ENCODE results near the gene HOXA6. TPM values are rescaled to one million over a fixed set of nuclear protein-coding genes. Genes with fewer than 3 reads are reported as not detected.
A peak's percentile ranks its signal among the peaks of the same experiment; 100 is the strongest.

HOXA6 gene
- total RNA-seq, result 10.6 and 11.2 TPM in 2 replicates

DNA sequence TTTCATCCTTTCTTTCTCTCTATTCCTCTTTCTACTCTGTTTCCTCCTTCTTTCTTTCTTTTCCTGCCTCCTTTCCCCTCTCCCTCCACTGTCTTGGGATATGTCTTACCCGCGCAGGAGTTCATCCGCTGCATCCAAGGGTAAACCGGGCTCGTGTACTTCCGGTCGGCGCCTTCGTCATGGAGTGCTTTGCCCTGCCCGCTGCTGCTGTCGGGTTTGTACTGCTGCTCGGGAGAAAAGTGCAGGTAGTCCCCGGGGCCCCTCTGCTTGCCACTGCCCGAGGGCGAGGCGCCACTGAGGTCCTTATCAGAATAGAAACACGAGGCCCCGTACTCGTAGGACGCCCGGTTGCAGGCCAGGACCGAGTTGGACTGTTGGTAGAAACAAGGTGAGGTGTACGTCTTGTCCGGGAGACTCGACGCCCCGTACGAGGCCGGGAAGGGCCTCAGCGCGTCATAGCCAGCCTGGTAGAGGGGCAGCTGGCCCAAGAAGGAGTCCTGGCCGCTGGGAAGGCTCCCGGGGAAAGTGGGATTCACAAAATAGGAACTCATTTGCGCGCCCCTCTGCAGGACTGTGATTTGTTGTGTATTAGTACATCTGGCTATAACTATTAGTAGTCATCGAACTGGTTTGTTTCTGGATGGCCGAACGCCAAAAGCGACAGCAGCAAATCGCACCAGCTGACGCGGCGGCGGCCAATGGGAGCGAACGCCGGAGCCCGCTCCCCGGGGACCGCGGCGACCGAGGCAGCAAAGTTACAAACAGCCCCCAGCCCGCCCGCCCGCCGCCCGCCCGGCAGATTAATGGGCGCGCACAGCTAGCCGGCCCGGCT lies at the start of gene HOXA6:
TSS of gene HOXA6 (minus strand) at position 576 of the 832 bp plus-strand sequence. CDS start at position 551, 25 bp downstream.
- peak; percentile 61 for DNase-seq (ENCODE audit: low read depth)
- peak within 1 kb of the TSS; percentile 77 for H3K4me3 ChIP-seq (ENCODE audit: low read depth, low read length)

DNA sequence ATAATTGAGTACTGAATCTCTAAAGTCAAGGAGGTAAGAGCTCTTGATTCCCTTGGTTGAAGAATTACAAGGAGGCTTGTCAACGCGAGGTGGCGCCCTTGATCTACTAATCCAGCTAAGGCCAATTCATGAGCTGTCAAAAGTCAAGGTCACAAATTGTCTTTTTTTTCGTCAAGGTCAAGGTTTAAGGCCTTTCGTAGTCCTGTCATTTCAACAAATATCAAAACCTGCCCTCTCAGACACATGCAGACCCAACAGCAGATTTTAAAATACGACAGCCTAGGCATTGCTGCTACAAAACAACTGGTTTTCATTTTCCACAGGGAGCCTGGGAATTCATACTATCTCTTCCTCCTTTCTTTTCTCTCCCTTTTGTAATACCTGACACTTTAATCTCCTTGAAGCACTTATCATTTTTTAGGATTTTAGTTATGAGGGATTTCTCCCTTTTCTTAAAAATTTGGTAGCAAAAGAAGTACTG lies 48.8 kb upstream of the HOXA6 start:
- peak overlapping the region; percentile 86 for H3K4me3 ChIP-seq (ENCODE audit: low read depth, low read length)

More for the DNA sequence above, at the start of gene HOXA6:
- TF ChIP-seq, protein P1, sequence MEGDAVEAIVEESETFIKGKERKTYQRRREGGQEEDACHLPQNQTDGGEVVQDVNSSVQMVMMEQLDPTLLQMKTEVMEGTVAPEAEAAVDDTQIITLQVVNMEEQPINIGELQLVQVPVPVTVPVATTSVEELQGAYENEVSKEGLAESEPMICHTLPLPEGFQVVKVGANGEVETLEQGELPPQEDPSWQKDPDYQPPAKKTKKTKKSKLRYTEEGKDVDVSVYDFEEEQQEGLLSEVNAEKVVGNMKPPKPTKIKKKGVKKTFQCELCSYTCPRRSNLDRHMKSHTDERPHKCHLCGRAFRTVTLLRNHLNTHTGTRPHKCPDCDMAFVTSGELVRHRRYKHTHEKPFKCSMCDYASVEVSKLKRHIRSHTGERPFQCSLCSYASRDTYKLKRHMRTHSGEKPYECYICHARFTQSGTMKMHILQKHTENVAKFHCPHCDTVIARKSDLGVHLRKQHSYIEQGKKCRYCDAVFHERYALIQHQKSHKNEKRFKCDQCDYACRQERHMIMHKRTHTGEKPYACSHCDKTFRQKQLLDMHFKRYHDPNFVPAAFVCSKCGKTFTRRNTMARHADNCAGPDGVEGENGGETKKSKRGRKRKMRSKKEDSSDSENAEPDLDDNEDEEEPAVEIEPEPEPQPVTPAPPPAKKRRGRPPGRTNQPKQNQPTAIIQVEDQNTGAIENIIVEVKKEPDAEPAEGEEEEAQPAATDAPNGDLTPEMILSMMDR (IDR thresholded peaks at IDR 0.05; ENCODE audit: insufficient read depth, low read depth, low read length), result no peak

DNA sequence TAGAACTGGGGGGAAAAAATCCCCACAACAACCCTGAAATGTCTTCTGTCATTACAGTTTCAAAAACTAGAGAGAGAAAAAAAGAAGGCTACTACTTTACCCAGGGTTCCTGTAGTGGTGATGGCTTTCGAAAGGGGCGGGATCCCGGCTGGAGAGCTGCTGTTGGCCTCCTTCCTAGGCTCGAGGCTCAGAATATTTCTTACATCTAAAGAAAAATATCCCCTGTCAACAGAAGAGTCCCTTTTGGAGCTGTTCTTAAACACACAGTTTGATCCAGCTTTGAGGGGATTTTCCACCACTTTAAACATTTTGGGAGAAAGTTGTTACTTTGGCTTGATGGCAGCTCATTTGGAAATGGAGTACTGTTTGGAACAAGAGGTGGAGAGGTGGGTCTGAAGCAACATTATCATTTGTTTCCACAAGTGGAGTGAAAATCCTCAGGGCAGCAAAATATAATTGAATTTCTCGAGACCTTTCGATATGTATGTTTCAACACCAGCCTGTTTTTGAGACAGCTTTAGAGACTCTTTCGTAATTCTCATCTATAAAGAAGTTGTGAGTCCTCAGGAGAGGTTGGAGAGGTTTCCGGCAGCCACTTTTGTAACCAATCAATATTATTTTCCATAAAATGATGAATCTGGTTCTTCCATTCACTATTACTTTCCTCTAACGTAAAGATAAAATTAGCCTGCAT lies 47.3 kb upstream of the HOXA6 start:
- peak overlapping the region; percentile 86 for H3K4me3 ChIP-seq (ENCODE audit: low read depth, low read length)
- DNase-seq (ENCODE audit: low read depth), result peak; percentile 75
- TF ChIP-seq, protein P1 (IDR thresholded peaks at IDR 0.05; ENCODE audit: insufficient read depth, low read depth, low read length), result no peak

More for the DNA sequence above, 48.8 kb upstream of the HOXA6 start:
- TF ChIP-seq, protein P1 (IDR thresholded peaks at IDR 0.05; ENCODE audit: insufficient read depth, low read depth, low read length), result peak; percentile 77
- peak; percentile 93 for DNase-seq (ENCODE audit: low read depth)

DNA sequence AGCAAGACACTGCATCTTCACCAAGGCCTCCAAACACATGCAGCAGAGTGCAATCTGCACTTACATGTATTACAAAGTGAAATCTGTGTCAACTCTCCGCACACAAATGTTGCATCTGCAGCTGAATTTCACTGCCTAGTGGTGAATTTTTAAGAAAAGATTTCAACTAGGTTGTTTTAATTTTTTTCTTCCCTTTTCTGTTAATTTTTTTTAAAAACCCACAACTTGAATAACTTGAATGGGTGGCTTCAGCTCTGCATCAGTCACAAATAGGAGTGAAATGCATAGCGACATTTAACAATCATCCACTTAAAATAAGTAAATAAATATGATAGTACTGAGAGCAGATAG lies 46.4 kb upstream of the HOXA6 start:
- TF ChIP-seq, protein P1 (IDR thresholded peaks at IDR 0.05; ENCODE audit: insufficient read depth, low read depth, low read length), result no peak
- no peak for DNase-seq (ENCODE audit: low read depth)
- H3K4me3 ChIP-seq (ENCODE audit: low read depth, low read length), result peak overlapping the region; percentile 86

DNA sequence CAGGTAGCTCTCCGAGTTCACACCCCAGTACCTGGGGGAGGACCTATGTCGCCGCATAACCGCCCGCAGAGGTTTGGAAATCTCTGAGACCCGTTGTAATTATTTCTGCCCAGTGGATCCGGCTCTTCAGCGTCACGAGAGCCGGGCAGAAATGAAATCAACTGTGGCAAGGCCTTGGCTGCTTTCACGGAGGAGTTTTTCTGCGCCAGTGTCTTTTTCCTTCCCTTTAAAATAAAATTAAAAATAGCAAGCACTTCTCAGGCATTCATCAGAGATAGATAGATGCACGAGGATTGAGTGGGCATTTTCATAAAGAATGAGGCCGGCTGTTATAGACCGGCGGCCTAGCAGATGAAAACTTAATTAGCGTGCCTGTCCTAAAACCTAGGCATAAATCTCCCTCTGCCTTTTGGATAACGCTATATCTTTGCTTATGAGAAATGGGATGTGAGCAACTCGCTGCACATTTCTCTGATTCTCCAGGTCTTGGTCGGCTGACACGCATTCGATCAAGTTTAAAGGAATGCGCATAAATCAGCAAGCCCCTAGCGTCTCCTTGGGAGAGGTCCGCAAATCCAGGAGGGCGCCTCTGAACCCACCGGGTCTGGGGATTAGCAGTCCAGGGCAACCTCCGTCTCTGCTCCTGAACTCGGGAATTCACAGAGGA lies 45.9 kb upstream of the HOXA6 start:
- peak overlapping the region; percentile 86 for H3K4me3 ChIP-seq (ENCODE audit: low read depth, low read length)

More for the DNA sequence above, 45.9 kb upstream of the HOXA6 start:
- DNase-seq (ENCODE audit: low read depth), result peak; percentile 80
- TF ChIP-seq, protein P1 (IDR thresholded peaks at IDR 0.05; ENCODE audit: insufficient read depth, low read depth, low read length), result no peak
